Upper lobe of left lung (tissue), 4 donors: ENCODE results near the gene RARB.

ENCODE experiments used
- CTCF ChIP-seq, 6 experiments: fragments of 450-650 bp in 4 of 6; fragments of 200-600 bp in 2 of 6; sonication (generic) in 2 of 6; IDR thresholded peaks; one replicate each; pipeline ENCODE4 v1.5.1; 2016 to 2019; ENCODE audit warnings: antibody characterized with exemption in 6 of 6
- EP300 ChIP-seq, 4 donors: sonication (generic); formaldehyde crosslinking; IDR thresholded peaks; one replicate each; pipeline ENCODE4 v1.5.1; 2017; ENCODE audit warnings: antibody characterized with exemption in 4 of 4, control low read depth in 2 of 4
- POLR2A ChIP-seq, 4 donors: fragments of 450-650 bp; IDR thresholded peaks; one replicate each; pipeline ENCODE4 v1.5.1; 2016 to 2017; ENCODE audit warnings: antibody characterized with exemption in 4 of 4, mild to moderate bottlenecking in 2 of 4
- POLR2AphosphoS5 ChIP-seq, 2 donors: sonication (generic); formaldehyde crosslinking; IDR thresholded peaks; one replicate each; pipeline ENCODE4 v1.5.1; 2017; ENCODE audit warnings: antibody characterized with exemption in 2 of 2

GRCh38 chr3:25448750-25449692 is 21.0 kb downstream of the RARB start:
- TF ChIP-seq CTCF (IDR thresholded peaks at IDR 0.05) (no peak), EP300 (IDR thresholded peaks at IDR 0.05) (no peak), POLR2A (IDR thresholded peaks at IDR 0.05) (no peak), POLR2AphosphoS5 (IDR thresholded peaks at IDR 0.05) (no peak)
